ENCODE measurements around the gene TMED6.

GRCh38 chr16:69301187-69301586 is 50.4 kb downstream of the TMED6 start:
- TF ChIP-seq SUZ12 (IDR thresholded peaks at IDR 0.05): no peak
- TF ChIP-seq ELF4 (IDR thresholded peaks at IDR 0.05): no peak
- TF ChIP-seq, protein P1, sequence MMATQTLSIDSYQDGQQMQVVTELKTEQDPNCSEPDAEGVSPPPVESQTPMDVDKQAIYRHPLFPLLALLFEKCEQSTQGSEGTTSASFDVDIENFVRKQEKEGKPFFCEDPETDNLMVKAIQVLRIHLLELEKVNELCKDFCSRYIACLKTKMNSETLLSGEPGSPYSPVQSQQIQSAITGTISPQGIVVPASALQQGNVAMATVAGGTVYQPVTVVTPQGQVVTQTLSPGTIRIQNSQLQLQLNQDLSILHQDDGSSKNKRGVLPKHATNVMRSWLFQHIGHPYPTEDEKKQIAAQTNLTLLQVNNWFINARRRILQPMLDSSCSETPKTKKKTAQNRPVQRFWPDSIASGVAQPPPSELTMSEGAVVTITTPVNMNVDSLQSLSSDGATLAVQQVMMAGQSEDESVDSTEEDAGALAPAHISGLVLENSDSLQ (IDR thresholded peaks at IDR 0.05): no peak
- no peak for TF ChIP-seq CTBP1 (IDR thresholded peaks at IDR 0.05; ENCODE audit: borderline replicate concordance)

Data from HEK293T (cell line).